Limb (tissue), 2 donors: ENCODE results near the gene ENTPD2.
"Not testable (repeated sequence)": the region's sequence is repeated elsewhere in the genome, so short reads cannot be mapped to it uniquely, and the experiment has no call there.

Experiments used
- DNase-seq, 2 donors: peaks; one replicate each; pipeline ENCODE4 v3.0.0-alpha.2; 2016; ENCODE audit errors: extremely low spot score in 2 of 2

The ENTPD2 gene

DNA sequence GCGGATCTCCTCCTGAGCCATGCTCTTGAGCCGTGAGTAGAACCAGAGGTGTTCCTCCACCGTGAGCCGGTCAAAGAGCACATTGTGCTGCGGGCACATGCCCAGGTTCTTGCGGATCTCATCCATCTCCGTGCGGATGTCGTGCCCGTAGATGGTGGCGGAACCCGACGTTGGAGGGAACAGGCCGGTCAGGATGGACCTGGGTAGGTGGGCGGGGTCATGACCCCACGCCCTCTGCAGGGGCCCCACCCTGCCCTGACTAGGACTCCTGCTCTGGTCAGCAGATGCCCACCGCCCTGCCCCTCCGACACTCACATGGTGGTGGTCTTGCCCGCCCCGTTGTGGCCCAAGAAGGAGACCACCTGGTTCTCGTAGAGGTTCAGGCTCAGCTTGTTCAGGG, 37.9 kb downstream of the ENTPD2 start:
- no peak for DNase-seq

DNA sequence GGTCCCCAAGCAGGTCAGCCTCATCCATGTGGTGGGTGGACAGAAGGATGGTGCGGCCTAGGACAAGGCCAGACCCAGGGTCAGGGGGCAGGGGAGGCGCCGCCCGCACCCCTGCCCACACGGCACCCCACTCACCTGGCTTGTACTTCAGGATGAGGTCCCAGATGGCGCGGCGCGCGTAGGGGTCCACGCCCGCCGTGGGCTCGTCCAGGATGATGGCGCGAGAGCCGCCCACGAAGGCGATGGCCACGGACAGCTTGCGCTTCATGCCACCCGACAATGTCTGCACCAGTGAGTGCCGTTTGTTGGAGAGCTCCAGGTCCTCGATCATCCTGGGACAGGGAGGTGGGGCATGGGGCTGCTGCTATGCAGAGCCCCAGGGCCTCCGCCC, 38.3 kb downstream of the ENTPD2 start:
- no peak for DNase-seq

DNA sequence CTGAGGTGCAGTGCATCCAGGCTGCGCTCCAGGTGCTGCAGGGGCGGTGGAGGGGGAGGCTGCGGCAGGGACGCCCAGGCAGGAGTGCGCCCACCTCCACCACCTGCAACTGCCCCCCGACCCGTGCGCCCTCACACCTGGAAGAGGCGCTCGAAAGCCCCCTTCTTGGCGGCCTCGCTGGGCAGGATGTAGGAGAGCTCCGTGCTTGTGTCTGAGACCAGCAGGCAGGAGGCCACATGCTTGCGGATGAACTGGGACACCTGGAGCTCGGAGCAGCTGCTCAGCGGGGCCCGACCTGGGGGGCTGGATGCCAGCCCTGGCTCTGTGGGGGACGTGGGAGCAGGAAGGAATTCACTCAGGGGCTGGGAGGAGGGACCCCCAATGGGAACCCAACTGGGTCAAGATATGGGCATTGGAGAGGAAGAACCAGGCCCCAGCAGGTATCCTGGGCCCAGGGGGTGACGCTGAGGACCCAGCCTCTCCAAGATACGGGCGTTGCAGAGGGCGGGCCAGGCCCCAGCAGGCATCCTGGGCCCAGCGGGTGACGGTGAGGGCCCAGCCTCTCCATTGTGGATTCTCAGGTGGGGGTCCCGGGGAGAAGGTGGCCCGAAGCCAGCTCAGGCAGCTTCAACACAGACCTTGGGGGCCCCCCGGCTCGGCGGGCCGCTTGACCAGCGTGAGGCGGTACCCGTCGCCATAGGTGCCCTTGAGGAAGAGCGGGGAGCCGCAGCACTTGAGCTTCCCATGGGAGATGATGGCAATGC, 38.9 kb downstream of the ENTPD2 start:
- DNase-seq: no peak

DNA sequence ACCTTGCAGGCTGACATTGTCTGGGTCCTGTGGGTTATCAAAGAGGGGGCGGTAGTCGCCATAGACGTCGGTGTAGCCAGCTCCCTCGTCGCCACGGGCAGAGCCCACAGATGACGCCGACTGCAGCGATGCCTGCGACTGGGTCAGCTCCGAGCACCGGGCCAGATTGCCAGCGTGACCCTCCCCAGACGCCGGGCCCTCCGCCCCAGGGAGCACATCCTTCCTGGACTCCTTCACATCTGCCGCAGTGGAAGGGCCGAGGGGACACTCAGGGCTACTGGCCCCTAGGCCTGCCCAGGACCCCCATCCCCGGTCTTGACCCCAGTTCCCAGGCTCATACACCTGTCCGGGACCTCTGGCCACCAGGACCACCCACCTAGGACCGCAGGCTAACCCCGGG, 39.7 kb downstream of the ENTPD2 start:
- no peak for DNase-seq

DNA sequence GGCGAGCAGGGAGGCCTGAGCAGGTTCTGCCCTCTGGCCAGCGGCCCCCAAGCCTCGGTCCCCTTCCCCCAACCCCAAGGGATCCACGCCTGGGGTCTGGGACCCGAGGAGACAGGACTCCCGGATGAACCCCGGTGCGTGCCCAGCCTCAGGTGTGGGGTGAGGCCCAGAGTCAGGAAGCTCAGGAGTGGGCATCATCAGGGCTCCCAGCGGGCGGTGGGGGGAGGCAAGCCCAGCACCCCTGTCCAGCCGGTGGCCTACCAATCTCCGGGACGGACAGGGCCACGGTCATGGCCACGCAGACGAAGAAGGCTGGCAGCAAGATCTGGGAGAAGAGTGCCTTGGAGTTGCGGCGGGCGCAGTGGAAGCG, 40.3 kb downstream of the ENTPD2 start:
- no peak for DNase-seq

DNA sequence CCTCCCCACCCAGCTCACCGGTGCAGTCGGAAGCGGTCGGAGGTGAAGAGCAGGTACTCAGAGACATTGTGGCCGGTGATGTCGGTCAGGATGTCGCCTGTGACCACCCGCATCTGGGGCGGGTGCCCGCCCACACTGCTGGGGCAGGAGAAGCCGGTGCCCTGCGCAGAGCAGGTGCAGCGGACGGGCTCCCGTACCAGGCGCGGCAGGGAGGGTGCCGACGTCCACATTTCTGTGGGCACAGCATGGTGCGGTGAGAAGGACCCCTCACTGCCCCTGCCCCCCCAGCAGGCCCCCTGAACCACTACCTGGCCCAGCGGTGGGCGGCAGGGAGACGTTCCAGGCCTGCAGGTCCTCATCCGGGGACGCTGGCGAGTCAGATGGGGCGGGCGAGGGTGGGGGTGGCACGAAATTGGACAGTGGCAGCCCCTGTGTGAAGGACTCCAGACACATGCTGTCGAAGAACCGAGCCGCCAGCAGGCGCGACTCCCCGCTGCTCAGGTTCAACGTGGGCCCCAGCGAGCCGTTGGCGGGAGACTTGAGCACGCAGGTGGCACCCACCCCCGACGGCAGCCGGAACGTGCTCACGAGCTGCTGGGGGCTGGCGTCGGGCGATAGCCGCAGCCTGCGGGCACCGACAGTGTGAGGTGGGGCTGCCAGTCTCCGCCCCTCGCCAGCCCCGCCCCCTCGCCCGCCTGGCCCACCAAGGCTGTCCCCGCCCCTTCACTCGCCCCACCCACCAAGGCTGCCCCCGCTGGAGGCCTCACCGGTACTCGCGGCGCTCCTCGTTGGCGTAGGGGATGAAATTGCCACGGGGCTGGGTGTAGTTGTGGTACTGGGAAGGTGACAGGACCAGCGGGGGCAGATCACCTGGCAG, 40.9 kb downstream of the ENTPD2 start:
- DNase-seq: no peak

DNA sequence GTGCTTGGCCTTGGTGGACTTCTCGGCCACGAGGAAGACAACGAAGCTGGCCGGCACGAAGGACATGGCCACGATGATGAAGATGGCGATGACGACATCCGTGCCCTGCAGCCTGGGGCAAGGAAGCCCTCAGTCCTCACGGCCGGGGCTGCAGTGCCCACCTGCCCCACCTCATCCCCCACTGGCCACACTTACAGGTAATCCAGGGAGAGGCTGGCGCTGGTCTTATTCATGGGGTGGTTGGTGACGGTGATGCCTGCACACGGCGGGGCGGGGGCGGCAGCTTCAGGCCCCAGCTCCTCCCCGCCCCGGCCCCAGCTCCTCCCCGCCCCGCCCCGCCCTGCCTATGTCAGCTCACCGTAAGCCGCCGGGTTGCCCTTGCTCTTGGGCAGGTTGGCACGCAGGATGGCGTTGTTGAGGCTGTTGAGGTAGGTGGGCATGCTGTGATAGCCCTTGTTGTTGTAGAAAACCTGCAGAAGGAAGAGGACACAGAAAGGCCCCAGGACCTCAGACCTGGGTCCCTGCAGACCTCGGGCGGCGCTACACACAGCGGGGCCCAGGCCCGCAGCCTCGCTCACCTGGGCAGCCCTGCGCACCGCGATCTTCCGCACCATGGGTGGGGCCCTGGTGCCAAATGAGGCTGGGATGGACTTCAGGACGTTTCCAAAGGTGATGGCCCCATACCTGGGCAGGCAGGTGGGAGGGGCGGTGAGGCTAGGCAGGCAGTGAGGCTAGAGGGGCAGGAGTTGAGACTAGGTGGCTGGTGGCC, 41.8 kb downstream of the ENTPD2 start:
- DNase-seq: no peak

DNA sequence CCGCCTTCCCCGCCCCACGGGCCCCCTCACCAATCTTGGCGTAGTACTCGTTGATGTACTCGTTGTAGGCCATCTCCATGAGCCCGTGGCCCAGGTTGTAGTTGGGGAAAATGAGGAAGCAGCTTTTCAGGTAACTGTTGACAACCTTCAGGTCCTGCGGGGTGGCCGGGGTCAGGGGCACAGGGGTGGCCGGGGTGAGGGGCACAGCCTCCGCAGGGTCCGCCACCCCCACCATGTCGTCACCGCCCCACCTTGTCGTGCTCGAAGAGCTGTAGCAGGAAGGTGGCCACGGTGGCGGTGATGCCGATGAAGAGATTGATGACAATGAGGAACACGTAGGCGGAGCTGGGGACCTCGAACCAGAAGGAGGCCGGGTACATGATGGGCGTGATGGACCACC, 42.7 kb downstream of the ENTPD2 start:
- no peak for DNase-seq

DNA sequence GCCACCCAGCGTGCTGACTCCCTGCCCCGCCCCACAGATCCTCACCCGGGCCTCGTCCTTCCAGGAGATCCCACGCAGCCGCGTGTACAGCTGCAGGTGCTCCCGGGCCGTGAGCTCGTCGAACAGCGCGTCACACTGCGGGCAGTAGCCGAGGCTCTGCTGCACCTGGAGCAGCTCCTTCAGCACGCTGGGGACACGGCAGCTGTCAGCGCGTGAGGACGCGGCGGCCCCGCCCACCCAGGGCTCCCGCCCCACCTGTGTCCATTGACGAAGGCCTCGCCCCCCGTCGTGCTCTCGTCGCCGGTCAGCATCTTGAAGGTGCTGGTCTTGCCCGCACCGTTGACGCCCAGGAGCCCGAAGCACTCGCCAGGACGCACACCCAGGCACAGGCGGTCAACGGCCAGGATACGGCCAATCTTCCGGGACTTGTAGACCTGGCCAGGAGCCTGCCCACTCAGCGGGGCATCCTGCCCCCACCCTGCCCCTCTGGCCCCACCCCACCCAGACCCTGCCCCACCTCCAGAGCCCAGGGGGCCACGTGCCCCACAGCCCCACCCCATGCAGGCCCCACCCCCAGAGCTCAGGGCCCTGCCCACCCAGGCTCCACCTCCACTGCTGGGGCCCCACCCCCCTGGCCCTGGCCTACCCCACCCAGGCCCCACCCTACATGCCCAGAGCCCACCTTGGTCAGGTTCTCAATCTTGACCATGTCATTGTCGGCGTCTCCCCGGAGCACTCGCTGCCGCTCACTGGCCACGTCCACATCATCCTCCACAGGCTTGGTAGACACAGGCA, 43.7 kb downstream of the ENTPD2 start:
- no peak for DNase-seq

DNA sequence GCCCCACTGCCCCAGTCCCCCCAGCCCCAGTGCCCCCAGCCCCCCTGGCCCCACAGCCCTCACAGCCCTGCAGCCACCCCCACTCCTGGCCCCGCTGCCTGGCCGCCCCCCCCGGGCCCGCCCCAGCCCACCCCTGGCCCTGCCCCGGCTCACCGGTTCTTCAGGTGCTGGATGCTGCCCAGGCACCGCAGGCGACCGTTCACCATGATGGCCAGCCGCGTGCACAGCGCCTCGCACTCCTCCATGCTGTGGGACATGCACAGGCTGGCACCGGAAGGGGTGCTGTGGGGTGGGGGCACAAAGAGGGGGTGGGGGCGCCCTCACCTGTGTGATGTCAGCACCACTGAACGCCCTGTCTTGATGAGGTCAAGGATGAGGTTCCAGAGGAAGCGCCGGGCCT, 44.6 kb downstream of the ENTPD2 start:
- DNase-seq: no peak

DNA sequence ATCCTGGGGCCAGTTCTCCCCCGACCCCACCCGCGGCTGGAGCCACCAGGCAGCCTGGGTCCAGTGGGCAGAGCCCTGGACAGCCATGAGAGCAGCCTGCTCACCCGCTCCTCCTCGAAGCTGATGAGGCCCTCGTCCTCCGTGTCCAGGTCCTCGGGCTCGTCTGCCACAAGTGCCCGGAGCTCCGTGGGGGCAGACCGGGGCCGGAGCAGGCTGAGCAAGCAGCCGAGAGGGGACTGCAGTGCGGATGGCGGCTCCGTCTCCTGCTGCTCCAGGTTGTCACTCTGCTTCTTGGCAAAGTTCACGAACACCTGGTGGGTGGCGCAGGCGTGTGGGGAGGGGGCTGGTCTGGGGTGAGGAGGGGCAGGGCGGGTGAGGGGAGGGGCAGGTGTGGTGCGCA, 45.5 kb downstream of the ENTPD2 start:
- DNase-seq: no peak

DNA sequence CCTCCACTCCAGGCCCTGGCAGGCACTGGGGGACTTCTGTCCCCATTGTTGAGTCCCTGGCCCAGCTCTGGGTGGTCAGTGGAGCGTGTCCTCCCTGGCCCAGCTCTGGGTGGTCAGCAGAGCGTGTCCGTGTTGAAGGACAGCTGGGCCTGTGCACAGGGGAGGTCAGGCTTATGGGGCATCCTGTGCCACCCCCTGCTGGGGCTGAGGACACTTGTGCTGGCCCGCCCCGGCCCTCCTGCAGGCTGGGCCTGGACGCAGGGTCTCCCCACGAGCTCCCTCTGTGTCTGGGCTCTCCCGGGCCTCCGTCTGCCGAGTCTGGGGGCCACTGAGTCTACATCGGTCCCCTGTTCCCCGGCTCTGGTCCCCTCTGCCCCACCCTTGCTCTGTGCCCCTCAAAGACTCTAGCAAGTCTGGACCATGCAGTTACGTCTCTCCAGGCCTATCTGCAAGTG, 46.0 kb downstream of the ENTPD2 start:
- DNase-seq: no peak

DNA sequence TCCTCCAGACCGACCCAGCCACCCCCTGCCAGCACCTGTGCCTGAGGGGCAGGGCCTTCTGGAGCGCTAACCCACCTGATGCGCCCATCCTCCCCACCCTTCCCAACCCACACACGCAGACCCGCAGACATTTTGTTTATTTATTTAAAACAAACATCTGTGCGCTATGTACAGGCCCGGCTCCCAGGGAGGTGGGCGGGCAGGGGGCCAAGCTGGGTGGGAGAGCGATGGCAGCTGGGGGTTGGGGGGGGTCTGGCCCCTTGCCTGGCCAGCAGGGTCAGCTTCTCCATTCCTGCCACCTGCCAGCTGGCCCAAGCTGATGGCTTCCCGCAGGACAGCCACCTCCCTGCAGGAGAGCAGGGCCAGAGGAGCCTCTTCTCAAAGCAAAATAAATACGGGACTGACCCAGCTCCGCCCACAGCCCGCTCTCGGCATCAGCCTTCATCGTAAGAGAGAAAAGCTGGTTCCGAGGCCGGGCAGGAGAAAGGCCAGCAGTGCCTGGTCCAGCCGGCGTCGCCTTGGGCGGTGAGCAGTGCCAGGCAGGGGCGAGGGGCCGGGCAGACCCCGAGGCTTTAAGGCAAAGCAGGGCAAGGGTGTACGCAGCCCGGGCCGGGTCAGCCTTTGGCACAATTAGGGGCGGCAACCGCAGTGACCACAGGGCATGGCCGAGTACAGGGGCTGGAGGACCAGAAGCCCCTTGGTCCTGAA, 46.6 kb downstream of the ENTPD2 start:
- no peak for DNase-seq

DNA sequence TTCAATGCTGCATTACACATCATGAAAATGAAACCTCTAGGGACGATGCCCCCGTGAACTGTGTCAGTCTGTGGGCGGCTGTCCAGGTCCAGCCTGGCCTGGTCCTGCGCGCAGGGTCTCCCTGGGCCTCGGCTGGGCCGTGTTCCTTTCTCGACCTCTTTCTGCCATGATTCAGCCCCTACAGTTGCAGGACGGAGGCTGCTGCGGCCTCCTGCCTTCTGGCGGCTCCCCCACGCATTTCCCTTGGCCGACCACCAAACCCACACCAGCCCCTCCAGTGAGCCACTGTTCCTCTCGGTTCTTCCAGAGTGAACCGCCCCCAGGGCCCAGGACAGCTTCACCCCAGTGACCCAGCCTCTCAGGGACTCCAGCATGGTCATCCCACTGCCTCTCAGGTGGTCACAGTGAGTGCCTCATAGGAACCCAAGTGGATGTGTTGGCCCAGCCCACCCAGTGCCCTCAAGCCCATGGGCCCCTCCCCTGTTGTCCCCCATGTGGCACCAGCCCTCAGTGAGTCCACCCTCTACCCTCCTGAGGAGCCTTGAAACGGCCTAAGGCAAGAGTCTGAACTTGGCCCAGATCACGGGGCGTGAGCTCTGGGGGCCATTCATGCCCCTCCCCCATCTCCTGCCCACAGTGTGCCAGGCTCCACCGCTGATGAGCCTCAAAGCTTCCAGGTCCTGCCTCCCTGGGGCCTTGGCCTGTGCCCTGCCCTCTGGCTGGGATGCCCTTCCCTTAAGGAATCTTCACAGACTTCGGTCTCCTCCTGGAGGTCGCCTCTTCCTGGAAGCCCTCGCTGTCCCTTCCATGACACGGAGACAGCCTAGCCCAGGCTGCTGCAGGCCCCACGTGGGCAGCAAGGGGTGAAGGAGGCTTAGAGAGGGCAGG, 47.5 kb downstream of the ENTPD2 start:
- no peak for DNase-seq

DNA sequence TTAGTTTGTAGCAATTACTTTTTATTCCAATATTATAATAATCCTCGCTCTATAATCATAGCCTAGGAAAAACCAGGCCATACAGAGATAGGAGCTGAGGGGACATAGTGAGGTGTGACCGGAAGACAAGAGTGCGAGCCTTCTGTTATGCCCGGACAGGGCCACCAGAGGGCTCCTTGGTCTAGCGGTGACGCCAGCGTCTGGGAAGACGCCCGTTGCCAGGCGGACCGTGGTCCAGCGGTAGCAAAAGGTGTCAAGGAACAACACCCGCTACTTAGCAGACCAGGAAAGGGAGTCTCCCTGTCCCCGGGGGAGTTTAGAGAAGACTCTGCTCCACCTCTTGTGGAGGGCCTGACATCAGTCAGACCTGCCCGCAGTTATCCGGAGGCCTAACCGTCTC, 49.6 kb downstream of the ENTPD2 start:
- not testable (repeated sequence) for DNase-seq

DNA sequence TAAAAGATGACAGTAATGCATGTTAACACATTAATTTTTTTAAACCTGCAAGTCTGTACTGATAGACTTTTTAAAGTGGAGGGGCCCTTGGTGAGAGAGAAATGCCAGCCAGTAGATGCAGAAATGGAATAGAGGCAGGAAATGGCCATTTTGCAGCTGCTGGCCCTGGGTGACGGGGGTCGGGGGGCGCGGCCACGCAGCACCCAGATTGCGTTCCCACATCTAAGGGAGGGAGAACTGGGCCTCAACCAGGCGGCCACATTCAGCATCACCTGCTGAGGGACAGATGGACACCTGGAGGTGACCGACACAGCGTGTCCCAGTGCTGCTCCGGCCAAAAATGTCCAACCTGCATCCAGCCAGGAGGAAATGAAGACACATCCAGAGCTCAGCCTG, 51.2 kb downstream of the ENTPD2 start:
- DNase-seq: no peak

DNA sequence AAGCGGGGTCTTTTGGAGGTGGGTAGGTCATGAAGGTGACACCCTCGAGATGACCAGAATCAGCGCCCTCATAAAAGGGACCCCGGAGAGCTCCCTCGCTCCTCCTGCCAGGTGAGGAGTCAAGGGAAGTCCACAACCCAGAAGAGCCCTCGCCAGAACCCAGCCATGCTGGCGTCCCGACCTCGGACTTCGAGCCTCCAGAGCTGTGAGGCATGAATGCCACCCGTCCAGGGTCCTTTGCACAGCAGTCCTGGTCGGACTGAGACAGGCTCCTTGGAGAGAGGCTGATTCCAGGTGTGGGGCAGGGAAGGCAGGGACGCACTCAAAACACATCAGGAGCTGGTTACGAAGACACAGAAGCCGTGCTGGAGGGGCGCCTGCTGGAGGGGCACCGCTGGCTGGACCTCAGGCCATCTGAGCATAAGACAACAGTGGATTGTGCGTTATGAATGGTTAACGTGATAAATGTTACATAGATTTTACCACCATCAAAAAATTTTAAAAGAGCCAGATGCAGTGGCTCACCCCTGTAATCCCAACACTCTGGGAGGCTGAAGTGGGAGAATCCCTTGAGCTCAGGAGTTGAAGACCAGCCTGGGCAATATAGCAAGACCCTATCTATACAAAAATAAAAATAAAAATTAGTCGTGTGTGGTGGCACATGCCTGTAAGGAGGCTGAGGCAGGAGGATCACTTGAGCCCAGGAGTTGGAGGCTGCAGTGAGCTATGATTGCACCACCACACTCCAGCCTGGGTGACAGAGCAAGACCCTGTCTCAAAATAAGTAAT, 51.8 kb downstream of the ENTPD2 start:
- DNase-seq: no peak

DNA sequence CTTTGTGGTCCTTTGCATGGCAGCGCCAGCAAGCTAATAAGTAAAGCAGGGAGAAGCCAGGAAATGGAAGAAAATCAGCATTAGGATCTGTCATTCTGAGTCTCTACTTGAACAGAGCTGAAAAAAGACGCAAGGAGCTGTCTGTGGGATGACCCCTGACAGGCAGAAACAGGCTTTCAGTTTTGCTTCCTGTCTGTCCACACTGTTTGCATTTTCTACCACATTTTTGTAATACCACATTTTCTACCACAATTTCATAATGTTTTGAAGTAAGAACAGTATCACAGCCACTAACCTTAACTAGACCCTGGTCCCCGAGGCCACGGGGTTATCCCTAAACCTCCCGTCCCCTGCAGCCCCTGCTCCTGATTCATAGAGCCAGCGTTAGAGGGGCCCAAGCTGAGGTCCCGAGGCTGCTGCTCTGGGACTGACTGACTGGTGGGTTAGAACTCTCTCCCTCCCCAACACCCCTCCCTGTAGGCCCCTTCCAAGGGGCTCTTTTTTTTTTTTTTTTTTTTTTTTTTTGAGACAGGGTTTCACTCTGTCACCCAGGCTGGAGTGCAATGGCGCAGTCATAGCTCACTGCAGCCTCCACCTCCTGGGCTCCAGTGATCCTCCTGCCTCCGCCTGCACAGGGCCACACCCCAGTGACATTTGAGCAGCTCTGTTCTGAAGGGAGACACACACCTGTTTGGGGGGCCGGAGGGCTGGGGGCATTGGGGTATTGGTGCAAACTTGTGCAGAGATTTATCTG, 53.5 kb downstream of the ENTPD2 start:
- no peak for DNase-seq
